HFFc6 (cell line): ENCODE results near the gene PPP1R9B. TPM values are rescaled to one million over a fixed set of nuclear protein-coding genes. Genes with fewer than 3 reads are reported as not detected.

ENCODE experiments used
- DNase-seq: peaks from one replicate; pipeline ENCODE4 v3.0.0-alpha.2; 2018
- H3K27ac Mint-ChIP-seq: 2 replicates; pipeline ENCODE4 v1.8.0; 2020; ENCODE audit warnings: mild to moderate bottlenecking, mixed read lengths
- H3K27me3 Mint-ChIP-seq: 2 replicates; pipeline ENCODE4 v1.8.0; 2021; ENCODE audit warnings: mild to moderate bottlenecking, moderate library complexity, mixed read lengths; ENCODE audit not compliant: insufficient read depth
- H3K36me3 Mint-ChIP-seq: 2 replicates; pipeline ENCODE4 v1.8.0; 2021; ENCODE audit warnings: low read depth, mixed read lengths
- H3K4me1 Mint-ChIP-seq: 2 replicates; pipeline ENCODE4 v1.8.0; 2020; ENCODE audit warnings: low read depth, mixed read lengths
- H3K4me3 Mint-ChIP-seq: 2 replicates; pipeline ENCODE4 v1.8.0; 2020; ENCODE audit warnings: mild to moderate bottlenecking, moderate library complexity, mixed read lengths
- H3K9me3 Mint-ChIP-seq: 2 replicates; pipeline ENCODE4 v1.8.0; 2020; ENCODE audit warnings: mild to moderate bottlenecking, mixed read lengths
- total RNA-seq, 6 experiments: library from RNA; stranded (reverse); fragmentation: NEBNext Ultra II Directional; extraction: Animal tissue kit (Norgen Biotek cat#: 25700); gene quantifications; 2 replicates in 1 of 6; 3 replicates in 5 of 6; pipeline ENCODE4 v1.2.3, GENCODE V29; 2021
- TF ChIP-seq, protein P1 (sequence below): fragments of 200-600 bp; sonication (generic); IDR thresholded peaks from 2 replicates; pipeline ENCODE4 v1.5.0; 2021; ENCODE audit warnings: antibody characterized with exemption, mild to moderate bottlenecking

The PPP1R9B gene
- total RNA-seq, 6 experiments from 2014 or later, result 66.4 to 78.5 (median 68.7) TPM

DNA sequence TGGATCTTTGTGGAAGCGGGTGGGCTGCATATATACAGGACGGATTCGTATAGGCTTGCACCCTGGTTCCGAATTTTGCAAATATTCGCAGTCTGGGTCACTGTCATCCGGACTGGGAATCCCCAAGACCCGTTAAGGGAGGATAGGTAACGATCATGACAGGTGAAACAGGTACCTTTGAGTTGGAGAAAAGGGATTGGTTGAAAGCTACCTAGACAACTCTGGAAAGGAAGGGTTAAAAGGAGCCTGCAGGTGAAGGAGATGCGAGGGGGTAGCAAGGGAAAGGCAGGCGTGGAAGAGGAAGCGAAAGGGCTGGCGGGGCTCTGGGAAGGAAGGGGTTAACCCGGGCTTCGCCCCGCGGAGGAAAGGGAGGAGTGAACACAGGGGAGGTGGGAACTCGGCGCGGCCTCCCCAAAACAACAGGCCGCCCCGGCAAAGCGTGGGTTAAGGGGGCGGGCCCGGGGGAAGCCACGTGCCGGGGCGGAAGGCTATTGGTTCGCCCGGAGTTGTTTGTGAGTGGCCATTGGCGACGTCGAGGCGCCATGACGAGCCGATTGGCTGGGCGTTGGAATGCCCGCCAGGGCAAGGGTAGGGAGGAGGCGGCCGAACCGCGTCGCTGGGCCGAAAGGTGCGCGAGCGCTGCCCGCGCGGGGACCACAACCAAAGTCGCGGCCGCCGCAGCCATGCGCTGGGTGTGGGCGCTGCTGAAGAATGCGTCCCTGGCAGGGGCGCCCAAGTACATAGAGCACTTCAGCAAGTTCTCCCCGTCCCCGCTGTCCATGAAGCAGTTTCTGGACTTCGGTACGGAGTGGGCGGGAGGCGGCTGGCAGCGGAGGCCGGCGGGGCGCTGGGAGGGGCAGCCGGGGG is 55.5 kb downstream of the PPP1R9B start, which contains the start of gene PDK2:
TSS of gene PDK2 (plus strand) at position 599 of the 867 bp plus-strand sequence. CDS start at position 684, 85 bp downstream.
- Mint-ChIP-seq H3K4me1 (peaks cover 41% of the 10 kb centered on the region), H3K36me3 (peaks cover 12% of the 10 kb centered on the region; the same call in 1 of the 2 replicates), H3K9me3 (no peaks in the 10 kb centered on the region), H3K4me3 (peak within 1 kb of the TSS; percentile 90), H3K27me3 (peaks cover 32% of the 10 kb centered on the region), H3K27ac (peak within 1 kb of the TSS; percentile 84)
- TF ChIP-seq, protein P1, sequence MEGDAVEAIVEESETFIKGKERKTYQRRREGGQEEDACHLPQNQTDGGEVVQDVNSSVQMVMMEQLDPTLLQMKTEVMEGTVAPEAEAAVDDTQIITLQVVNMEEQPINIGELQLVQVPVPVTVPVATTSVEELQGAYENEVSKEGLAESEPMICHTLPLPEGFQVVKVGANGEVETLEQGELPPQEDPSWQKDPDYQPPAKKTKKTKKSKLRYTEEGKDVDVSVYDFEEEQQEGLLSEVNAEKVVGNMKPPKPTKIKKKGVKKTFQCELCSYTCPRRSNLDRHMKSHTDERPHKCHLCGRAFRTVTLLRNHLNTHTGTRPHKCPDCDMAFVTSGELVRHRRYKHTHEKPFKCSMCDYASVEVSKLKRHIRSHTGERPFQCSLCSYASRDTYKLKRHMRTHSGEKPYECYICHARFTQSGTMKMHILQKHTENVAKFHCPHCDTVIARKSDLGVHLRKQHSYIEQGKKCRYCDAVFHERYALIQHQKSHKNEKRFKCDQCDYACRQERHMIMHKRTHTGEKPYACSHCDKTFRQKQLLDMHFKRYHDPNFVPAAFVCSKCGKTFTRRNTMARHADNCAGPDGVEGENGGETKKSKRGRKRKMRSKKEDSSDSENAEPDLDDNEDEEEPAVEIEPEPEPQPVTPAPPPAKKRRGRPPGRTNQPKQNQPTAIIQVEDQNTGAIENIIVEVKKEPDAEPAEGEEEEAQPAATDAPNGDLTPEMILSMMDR, result no peak
- peak; percentile 91 for DNase-seq

DNA sequence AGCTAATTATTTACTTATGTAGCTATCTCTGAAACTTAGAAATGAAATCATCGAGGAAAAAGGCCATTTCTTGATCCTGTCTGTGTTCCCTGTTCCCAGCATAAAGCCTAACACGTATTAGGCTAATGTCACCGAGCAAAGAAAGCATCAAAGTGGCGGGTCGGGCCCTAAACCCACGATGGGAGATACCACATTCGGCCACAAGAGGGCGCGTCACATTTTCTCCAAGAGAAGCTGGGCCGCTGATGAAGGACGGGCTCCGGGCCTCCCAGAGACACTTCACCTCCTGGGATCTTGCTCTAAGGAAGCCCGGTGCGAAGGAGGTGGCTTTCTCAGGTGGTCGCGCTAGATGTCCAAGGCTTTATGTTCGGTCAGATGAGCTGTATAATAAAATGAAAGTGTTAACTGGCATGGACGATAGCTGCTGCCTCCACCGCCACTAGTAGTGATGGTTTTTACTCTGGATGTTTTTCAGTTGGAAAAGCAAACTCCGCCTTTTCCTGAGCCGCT is 56.2 kb downstream of the PPP1R9B start:
- peak overlapping the region; percentile 90 for H3K4me3 Mint-ChIP-seq
- peak overlapping the region; percentile 84 for H3K27ac Mint-ChIP-seq
- H3K36me3 Mint-ChIP-seq, result peaks cover 13% of the 10 kb centered on the region; the same call in 1 of the 2 replicates
- TF ChIP-seq, protein P1, result peak; percentile 98
- peak; percentile 76 for DNase-seq
- no peaks in the 10 kb centered on the region for H3K9me3 Mint-ChIP-seq
- peaks cover 32% of the 10 kb centered on the region for H3K27me3 Mint-ChIP-seq
- H3K4me1 Mint-ChIP-seq, result peaks cover 35% of the 10 kb centered on the region

DNA sequence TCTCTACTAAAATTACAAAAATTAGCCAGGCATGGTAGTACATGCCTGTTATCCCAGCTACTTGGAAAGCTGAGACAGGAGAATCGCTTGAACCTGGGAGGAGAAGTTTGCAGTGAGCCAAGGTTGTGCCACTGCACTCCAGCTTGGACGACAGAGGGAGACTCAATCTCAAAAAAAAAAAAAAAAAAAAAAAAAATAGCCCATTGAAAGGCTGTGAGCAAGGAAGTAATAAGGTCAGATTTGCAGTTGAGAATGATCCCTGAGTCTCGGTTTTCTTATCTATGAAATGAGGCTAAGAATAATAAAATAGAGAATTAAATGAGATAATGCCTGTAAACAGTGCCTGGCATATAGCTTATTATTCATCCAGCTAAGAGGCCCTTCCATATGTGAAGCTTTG is 56.7 kb downstream of the PPP1R9B start:
- H3K27me3 Mint-ChIP-seq, result peaks cover 34% of the 10 kb centered on the region
- H3K27ac Mint-ChIP-seq, result peak overlapping the region; percentile 84

DNA sequence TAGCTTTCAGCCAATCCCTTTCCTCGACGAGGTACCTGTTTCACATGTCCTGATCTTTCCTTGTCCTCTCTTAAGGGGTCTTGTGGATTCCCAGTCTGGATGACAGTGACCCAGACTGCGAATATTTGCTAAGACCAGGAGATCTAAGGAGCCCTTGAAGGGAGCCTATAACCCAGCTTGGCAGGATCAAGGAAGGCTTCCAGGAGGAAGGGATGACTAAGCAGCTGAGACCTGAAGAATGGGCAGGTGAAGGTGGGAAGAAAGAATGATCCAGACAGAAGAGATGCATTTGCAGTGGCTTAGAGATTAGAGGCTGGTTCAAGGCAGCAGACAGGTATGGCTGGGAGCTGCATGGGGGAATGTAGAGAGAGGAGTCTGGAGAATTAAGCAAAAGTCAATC is 57.2 kb downstream of the PPP1R9B start:
- Mint-ChIP-seq H3K9me3 (no peaks in the 10 kb centered on the region), H3K4me3 (no peak overlapping the region), H3K27ac (peak overlapping the region; percentile 84), H3K36me3 (peaks cover 24% of the 10 kb centered on the region; the same call in 1 of the 2 replicates), H3K27me3 (peaks cover 34% of the 10 kb centered on the region), H3K4me1 (peaks cover 35% of the 10 kb centered on the region)
- TF ChIP-seq, protein P1, result no peak
- DNase-seq, result no peak

More for the DNA sequence above, 56.7 kb downstream of the PPP1R9B start:
- peak overlapping the region; percentile 90; the same call in 1 of the 2 replicates for H3K4me3 Mint-ChIP-seq
- TF ChIP-seq, protein P1, result no peak
- no peak for DNase-seq
- H3K36me3 Mint-ChIP-seq, result peaks cover 18% of the 10 kb centered on the region; the same call in 1 of the 2 replicates
- no peaks in the 10 kb centered on the region for H3K9me3 Mint-ChIP-seq
- H3K4me1 Mint-ChIP-seq, result peaks cover 35% of the 10 kb centered on the region

DNA sequence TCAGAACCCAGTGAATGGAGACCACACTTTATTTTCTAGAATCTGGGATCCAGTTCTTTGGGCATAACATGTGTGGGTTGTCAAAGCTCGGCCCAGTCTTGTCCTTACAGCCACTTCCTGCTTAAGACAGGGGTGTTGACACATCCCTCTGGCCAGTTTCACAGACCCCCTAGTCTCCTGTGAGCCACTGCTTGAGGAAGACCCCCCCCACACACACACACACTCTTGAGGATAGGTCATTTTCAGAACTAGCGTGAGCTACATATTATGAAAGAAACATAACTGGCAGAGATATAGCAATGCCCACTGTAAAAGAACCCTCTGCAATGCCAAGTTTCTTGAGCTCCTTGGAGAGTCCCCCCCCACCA is 58.6 kb downstream of the PPP1R9B start:
- Mint-ChIP-seq H3K36me3 (peaks cover 27% of the 10 kb centered on the region; the same call in 1 of the 2 replicates), H3K4me1 (peaks cover 35% of the 10 kb centered on the region), H3K9me3 (no peaks in the 10 kb centered on the region), H3K4me3 (no peak overlapping the region; the same call in 1 of the 2 replicates), H3K27ac (peak overlapping the region; percentile 66), H3K27me3 (peaks cover 36% of the 10 kb centered on the region)
- no peak for DNase-seq
- TF ChIP-seq, protein P1, result no peak
